SJSA1 (cell line): ENCODE results near the gene SPACDR. TPM values are rescaled to one million over a fixed set of nuclear protein-coding genes. Genes with fewer than 3 reads are reported as not detected.
A peak's percentile ranks its signal among the peaks of the same experiment; 100 is the strongest.

Source experiments
- DNase-seq, 2 experiments: peaks; one replicate each; pipeline ENCODE4 v3.0.0-alpha.2; 2015 to 2020; ENCODE audit warnings: low spot score in 2 of 2, low read depth in 1 of 2
- H3K27ac ChIP-seq: fragments of 250-450 bp; sonication (Bioruptor Pico); 2 replicates; pipeline ENCODE4 v1.5.1; 2020; ENCODE audit warnings: mild to moderate bottlenecking, moderate library complexity
- H3K27me3 ChIP-seq: fragments of 250-450 bp; sonication (Bioruptor Pico); replicated peaks from 2 replicates; pipeline ENCODE4 v1.5.1; 2020; ENCODE audit warnings: mild to moderate bottlenecking, moderate library complexity
- H3K36me3 ChIP-seq: fragments of 250-450 bp; sonication (Bioruptor Pico); 2 replicates; pipeline ENCODE4 v1.5.1; 2020; ENCODE audit warnings: mild to moderate bottlenecking
- H3K4me1 ChIP-seq: fragments of 250-450 bp; sonication (Bioruptor Pico); replicated peaks from 2 replicates; pipeline ENCODE4 v1.6.1; 2021; ENCODE audit warnings: mild to moderate bottlenecking
- H3K4me3 ChIP-seq: fragments of 250-450 bp; sonication (Bioruptor Pico); 2 replicates; pipeline ENCODE4 v1.5.1; 2020; ENCODE audit warnings: mild to moderate bottlenecking
- H3K9me3 ChIP-seq: fragments of 250-450 bp; sonication (Bioruptor Pico); replicated peaks from 2 replicates; pipeline ENCODE4 v1.5.1; 2020; ENCODE audit warnings: mild to moderate bottlenecking
- total RNA-seq: library from RNA; depleted of rRNA; stranded (reverse); fragments of >200 nt; shearing (Covaris generic); gene quantifications from 2 replicates; pipeline ENCODE4 v1.2.3, GENCODE V29; 2014; rRNA removed

The SPACDR gene
- total RNA-seq, 1 experiment from 2014 or later, result 0.66 TPM

DNA sequence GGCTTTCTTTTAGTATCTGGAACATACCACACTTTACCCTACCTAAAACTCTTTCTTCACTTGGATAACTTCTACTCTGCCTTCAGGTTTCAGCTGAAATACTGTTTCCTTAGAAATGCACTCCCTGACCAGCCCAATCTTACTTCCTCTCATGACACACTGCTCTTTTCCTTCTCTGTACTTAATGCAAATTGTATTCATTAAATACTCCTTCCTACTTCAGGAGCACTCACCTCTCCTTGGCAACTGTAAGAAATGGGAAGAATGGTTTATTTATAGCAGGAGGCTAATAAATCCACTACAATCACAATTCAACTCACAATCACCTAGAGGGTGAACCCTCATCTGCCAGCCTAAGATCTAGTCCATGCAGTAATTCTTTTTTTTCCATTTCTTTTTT is 50.7 kb downstream of the SPACDR start:
- H3K4me1 ChIP-seq, result no peaks in the 10 kb centered on the region
- peaks cover 54% of the 10 kb centered on the region for H3K27me3 ChIP-seq
- no peak for DNase-seq
- H3K4me3 ChIP-seq, result no peak overlapping the region
- H3K27ac ChIP-seq, result no peak overlapping the region
- H3K9me3 ChIP-seq, result no peaks in the 10 kb centered on the region
- no peaks in the 10 kb centered on the region for H3K36me3 ChIP-seq

DNA sequence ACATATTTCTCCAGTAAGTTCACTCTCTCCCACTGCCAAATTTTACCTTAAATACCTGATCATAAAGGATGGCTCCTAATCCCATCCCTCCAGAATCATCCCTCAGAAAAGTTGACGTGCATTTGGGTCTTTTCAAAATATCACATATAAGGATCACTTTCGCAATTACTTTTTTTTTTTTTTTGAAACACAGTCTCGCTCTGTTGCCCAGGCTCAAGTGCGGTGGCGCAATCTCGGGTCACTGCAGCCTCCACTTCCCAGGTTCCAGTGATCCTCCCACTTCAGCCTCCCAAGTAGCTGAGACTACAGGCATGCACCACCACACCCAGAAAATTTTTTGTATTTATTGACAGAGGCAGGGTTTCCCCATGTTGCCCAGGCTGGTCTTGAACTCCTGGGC is 53.0 kb downstream of the SPACDR start:
- H3K4me3 ChIP-seq, result no peak overlapping the region
- H3K36me3 ChIP-seq, result no peaks in the 10 kb centered on the region
- DNase-seq, result no peak
- peaks cover 11% of the 10 kb centered on the region for H3K4me1 ChIP-seq
- H3K27me3 ChIP-seq, result peaks cover 53% of the 10 kb centered on the region
- no peak overlapping the region for H3K27ac ChIP-seq
- H3K9me3 ChIP-seq, result no peaks in the 10 kb centered on the region

DNA sequence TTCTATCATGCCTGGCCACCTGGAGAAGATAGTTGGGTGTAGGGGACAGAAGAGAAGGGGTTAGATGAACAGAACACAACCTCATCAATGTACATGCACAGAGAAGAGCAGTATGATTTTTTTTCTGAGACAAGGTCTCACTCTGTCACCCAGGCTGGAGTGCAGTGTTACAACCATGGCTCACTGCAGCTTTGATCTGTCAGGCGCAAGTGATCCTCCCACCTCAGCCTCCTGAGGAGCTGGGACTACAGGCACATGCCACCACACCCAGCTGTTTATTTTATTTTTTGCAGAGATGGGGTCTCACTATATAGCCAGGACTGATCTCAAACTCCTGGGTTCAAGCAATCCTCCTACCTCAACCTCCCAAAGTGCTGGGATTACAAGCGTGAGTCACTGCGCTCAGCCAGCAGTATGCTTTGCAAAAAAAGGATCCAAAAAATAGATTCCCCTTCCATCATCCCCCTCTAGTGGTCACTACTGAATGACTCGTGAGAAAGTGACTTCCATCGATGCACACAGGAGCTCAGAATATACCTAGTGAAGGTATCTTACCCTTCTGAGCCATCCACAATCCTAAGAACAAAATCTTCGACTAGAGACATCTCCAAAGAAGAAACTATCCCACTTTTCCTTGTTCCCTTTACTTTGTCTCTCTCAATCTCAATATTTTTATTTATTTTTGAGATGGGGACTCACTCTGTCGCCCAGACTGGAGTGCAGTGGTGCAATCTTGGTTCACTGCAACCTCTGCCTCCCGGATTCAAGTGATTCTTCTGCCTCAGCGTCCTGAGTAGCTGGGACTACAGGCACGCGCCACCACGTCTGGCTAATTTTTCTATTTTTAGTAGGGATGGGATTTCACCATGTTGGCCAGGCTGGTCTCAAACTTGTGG is 56.5 kb downstream of the SPACDR start:
- H3K4me1 ChIP-seq, result peaks cover 11% of the 10 kb centered on the region
- peaks cover 67% of the 10 kb centered on the region for H3K27me3 ChIP-seq
- H3K27ac ChIP-seq, result no peak overlapping the region
- H3K36me3 ChIP-seq, result no peaks in the 10 kb centered on the region
- H3K4me3 ChIP-seq, result no peak overlapping the region
- no peaks in the 10 kb centered on the region for H3K9me3 ChIP-seq
- peak; percentile 64 to 72 for DNase-seq

DNA sequence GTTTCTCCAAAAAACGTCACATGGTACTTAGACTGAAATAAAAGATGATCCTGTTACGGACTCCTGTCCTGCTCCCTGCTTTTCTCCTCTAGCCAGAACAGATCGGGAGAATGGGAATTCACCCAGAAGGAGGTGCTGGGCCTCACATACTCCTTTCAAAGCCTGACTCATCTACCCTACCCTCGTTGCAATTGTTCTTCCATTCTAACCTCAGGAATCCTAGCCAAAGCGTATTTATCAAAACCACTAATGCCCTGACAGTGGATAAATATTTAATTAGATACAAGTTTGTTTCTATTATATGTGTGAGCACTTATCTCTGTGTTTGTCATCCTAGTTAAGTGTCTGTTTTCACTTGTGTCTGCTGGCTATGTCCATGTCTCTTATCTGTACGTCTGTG is 57.3 kb downstream of the SPACDR start:
- Histone ChIP-seq H3K36me3 (no peaks in the 10 kb centered on the region), H3K27me3 (peaks cover 68% of the 10 kb centered on the region), H3K4me3 (no peak overlapping the region), H3K4me1 (peaks cover 11% of the 10 kb centered on the region), H3K9me3 (no peaks in the 10 kb centered on the region), H3K27ac (no peak overlapping the region)
- DNase-seq, result peak; percentile 67 to 83

Other genes with a start within 250 kb of the SPACDR start
- gene PVRIG, start 244.3 kb downstream of the SPACDR start, total RNA-seq, result 1.7 TPM in 1 of 2 replicates, not detected in the other
- not detected in 2 replicates for gene SPDYE3, start 156.6 kb downstream of the SPACDR start, total RNA-seq
- gene PILRB, start 106.1 kb downstream of the SPACDR start, total RNA-seq, result 16.1 and 18.8 TPM in 2 replicates
- gene PILRA, start 90.8 kb downstream of the SPACDR start, total RNA-seq, result 0.18 and 1.7 TPM in 2 replicates
- 1.1 and 1.2 TPM in 2 replicates for gene ZCWPW1, start 35.6 kb downstream of the SPACDR start, total RNA-seq
- 18.2 and 25.6 TPM in 2 replicates for gene MEPCE, start 34.4 kb downstream of the SPACDR start, total RNA-seq
- gene PPP1R35, start 27.8 kb downstream of the SPACDR start, total RNA-seq, result 56.4 and 71.5 TPM in 2 replicates
- gene TSC22D4, start 15.0 kb upstream of the SPACDR start, total RNA-seq, result 25.3 and 32.7 TPM in 2 replicates
- gene NYAP1, start 19.7 kb upstream of the SPACDR start, total RNA-seq, result 0.63 and 0.87 TPM in 2 replicates
- gene AGFG2, start 74.9 kb upstream of the SPACDR start, total RNA-seq, result 15.6 and 24.2 TPM in 2 replicates
- gene SAP25, start 109.6 kb upstream of the SPACDR start, total RNA-seq, result 0.60 TPM in 1 of 2 replicates, not detected in the other
- gene LRCH4, start 121.9 kb upstream of the SPACDR start, total RNA-seq, result 17.0 and 19.5 TPM in 2 replicates
- gene FBXO24, start 122.1 kb upstream of the SPACDR start, total RNA-seq, result 0.13 TPM in 1 of 2 replicates, not detected in the other
- 73.1 and 75.6 TPM in 2 replicates for gene PCOLCE, start 138.1 kb upstream of the SPACDR start, total RNA-seq
- 10.9 and 11.0 TPM in 2 replicates for gene MOSPD3, start 148.3 kb upstream of the SPACDR start, total RNA-seq
- not detected in 2 replicates for gene TFR2, start 177.3 kb upstream of the SPACDR start, total RNA-seq
- not detected in 2 replicates for gene ACTL6B, start 192.2 kb upstream of the SPACDR start, total RNA-seq
- 63.4 and 70.6 TPM in 2 replicates for gene GNB2, start 209.5 kb upstream of the SPACDR start, total RNA-seq
- gene GIGYF1, start 230.0 kb upstream of the SPACDR start, total RNA-seq, result 9.9 and 15.5 TPM in 2 replicates
- 56.0 and 72.0 TPM in 2 replicates for gene POP7, start 241.9 kb upstream of the SPACDR start, total RNA-seq